ENCODE data around the gene SP9.

DNA sequence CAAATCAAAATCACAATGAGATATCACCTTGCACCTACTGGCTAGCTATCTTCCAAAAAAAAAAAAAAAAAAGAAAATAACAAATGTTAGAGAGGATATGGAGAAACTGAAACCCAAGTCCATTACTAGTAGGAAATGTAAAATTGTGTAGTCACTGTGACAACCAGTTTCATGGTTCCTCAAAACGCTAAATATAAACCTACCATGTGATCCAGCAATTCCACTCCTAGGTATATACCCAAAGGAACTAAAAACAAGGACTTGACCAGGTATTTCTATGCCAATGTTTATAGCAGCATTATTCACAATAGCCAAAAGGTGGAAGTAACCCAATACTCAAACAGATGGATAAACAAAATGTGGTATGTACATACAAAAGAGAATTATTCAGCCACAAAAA is 49.0 kb downstream of the SP9 start:
- TF ChIP-seq, protein P1, sequence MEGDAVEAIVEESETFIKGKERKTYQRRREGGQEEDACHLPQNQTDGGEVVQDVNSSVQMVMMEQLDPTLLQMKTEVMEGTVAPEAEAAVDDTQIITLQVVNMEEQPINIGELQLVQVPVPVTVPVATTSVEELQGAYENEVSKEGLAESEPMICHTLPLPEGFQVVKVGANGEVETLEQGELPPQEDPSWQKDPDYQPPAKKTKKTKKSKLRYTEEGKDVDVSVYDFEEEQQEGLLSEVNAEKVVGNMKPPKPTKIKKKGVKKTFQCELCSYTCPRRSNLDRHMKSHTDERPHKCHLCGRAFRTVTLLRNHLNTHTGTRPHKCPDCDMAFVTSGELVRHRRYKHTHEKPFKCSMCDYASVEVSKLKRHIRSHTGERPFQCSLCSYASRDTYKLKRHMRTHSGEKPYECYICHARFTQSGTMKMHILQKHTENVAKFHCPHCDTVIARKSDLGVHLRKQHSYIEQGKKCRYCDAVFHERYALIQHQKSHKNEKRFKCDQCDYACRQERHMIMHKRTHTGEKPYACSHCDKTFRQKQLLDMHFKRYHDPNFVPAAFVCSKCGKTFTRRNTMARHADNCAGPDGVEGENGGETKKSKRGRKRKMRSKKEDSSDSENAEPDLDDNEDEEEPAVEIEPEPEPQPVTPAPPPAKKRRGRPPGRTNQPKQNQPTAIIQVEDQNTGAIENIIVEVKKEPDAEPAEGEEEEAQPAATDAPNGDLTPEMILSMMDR (IDR thresholded peaks at IDR 0.05; ENCODE audit: low read length), result no peak
- no peak for TF ChIP-seq EZH2 (IDR thresholded peaks at IDR 0.05; ENCODE audit: borderline replicate concordance, low read length)
